Fibroblast of villous mesenchyme (primary cell): Measurements from ENCODE around the gene IRF2BP1. TPM values are rescaled to one million over a fixed set of nuclear protein-coding genes. Genes with fewer than 3 reads are reported as not detected.
A peak's percentile ranks its signal among the peaks of the same experiment; 100 is the strongest.

Experiments
- DNase-seq: peaks from one replicate; pipeline ENCODE4 v3.0.0-alpha.2; 2010; ENCODE audit warnings: low read depth
- H3K4me3 ChIP-seq: 2 replicates; pipeline ENCODE4 v1.5.1; 2011; ENCODE audit warnings: low read depth, mild to moderate bottlenecking, low read length
- total RNA-seq: library from RNA; depleted of rRNA; stranded (reverse); fragments of >200 nt; gene quantifications from 2 replicates; pipeline ENCODE4 v1.2.3, GENCODE V29; 2012
- TF ChIP-seq, protein P1 (sequence below): IDR thresholded peaks from 2 replicates; pipeline ENCODE4 v1.5.1; 2012; ENCODE audit warnings: low read depth, mild to moderate bottlenecking, low read length; ENCODE audit not compliant: insufficient read depth

The IRF2BP1 gene
- total RNA-seq, 1 donor, result 26.3 TPM

DNA sequence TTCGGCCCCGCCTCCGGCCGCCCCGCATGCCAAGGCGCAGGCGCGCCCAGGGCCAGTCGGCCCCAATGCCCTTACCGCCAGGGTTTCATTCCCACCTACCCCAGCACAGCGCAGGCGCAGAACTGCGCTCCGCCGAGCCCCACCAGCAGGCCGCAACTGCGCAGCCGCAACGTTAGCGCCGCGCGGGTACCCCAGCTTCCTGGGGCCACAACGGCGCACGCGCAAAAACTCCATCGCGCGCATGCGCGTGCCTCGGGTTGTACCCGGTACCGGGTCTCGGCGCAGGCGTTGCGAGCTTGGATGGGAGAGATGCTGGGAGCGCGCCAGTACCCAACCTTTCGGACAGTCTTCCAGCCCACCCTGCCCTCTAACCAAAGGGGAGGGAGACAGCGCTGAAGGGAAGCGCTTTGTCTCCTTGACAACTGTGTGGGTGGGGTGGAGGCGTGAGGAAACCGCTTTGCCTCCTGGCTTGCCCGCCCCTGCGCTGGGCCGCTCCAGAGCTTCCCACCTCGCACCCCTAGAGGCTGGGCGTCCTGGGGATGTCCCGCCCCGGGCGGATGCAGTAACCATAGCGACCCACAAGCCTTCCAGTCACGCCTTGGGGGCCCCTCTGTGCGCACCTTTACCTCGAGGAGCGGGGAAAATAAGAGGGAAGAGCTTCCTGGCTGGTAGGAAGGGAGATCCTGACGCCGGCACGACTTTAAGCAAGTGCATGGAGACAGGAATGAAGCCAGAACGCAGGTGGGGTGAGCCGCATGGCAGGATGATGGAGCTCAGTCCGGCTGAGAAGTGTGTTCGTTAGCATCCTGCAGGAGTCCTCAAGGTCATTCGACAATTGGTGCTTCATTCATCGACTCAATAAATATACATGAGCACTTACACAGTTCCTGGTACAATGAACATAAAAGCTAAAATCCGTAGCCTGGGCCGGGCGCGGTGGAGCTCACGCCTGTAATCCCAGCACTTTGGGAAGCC lies 17.0 kb upstream of the IRF2BP1 start:
- DNase-seq, result peak; percentile 97
- H3K4me3 ChIP-seq, result peak overlapping the region; percentile 93
- TF ChIP-seq, protein P1, sequence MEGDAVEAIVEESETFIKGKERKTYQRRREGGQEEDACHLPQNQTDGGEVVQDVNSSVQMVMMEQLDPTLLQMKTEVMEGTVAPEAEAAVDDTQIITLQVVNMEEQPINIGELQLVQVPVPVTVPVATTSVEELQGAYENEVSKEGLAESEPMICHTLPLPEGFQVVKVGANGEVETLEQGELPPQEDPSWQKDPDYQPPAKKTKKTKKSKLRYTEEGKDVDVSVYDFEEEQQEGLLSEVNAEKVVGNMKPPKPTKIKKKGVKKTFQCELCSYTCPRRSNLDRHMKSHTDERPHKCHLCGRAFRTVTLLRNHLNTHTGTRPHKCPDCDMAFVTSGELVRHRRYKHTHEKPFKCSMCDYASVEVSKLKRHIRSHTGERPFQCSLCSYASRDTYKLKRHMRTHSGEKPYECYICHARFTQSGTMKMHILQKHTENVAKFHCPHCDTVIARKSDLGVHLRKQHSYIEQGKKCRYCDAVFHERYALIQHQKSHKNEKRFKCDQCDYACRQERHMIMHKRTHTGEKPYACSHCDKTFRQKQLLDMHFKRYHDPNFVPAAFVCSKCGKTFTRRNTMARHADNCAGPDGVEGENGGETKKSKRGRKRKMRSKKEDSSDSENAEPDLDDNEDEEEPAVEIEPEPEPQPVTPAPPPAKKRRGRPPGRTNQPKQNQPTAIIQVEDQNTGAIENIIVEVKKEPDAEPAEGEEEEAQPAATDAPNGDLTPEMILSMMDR, result no peak

DNA sequence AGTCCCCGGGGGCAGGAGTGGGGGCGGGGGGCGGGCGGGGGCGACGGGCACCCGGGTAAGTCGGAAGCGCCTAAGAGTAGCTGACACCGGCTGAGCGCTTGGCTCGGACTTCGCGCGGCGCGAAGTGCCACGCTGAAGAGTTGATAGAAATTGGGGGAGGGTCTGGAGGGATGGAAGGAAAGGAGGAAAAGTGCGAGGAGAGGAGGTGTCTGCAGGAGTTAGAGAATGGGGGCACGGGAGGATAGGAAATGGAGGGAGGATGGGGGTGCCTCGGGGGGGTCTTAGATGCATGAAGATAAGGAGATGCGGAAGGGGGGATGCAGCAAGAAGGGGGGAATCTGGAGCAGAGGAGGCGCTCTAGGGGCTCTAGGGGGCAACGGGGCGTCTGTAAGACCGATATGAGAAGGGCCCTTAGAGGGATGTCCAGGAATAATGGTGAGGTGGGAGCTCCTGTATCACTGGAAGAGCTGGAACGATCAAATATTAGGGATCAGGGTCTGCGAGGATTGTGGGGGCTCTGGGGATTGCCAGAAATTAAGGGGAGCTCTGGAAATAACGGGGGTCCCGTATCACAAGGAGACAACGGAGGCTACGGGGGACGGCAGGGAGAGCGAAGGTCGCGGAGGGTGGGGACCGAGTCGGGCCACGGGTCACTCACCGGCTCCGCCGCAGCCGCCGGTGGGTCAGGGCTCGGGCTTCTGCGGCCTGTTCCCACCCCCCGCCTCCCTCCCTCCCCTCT lies 16.1 kb upstream of the IRF2BP1 start, which contains the start of gene MYPOP:
Gene MYPOP (minus strand): TSS at position 702 of the 739 bp plus-strand sequence. CDS start 840 bp downstream, outside the sequence.
- H3K4me3 ChIP-seq, result peak within 1 kb of the TSS; percentile 93
- no peak for DNase-seq
- TF ChIP-seq, protein P1, result no peak

DNA sequence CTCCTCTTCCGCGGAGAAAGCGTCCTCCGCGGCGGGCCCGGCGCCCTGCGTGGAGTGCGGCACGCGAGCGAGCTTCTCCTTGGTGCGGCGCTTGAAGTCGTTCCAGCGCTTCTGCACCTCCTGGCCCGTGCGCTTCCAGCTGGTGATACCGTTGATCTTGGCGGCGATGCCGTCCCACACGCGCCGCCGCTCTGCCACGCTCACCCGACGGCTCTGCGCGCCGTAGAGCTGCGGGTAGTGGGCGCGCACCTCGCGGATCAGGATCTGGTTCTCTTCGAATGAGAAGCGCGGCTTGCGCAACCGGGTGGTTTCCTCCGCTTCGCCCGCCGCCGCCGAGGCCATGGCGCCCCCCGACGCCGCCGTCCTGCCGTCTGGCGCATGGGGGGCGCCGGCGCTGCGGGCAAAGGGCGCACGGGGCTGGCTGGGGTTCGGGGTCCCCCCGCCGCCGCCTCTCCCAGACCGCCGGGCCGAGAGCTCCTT lies 15.5 kb upstream of the IRF2BP1 start:
- TF ChIP-seq, protein P1, result no peak
- DNase-seq, result peak; percentile 66
- H3K4me3 ChIP-seq, result peak overlapping the region; percentile 93

DNA sequence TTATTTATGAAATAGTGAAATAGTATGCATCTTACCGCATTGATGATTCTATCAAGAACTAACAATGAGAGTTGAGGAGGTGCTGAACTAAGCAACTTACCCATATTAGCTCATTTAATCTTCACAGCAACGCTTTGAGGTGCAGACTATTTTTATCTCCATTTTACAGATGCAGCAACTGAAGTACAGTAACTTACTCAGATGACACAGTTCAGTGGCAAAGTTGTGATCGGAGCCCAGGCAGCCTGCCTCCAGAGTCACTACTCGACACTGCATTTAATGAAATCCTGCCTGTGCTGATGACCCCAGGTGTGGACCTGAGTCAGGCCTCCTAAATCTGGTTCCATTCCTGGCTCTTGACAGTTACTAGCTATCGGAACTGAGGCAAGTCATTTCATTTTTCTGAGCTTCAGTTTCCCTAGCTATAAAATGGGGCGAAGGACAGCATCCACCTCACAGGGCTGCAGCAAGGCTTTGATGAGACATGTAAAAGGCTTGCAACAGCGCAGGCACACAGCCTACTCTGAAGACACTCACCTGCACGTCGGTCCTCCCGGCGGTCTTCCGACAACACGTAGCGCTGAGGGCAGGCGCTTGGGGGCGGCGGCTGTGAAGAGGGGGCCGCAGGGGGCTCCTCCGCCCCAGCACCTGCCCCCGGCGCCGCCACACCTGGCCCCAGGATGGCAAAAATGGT lies 14.9 kb upstream of the IRF2BP1 start:
- DNase-seq, result no peak
- peak overlapping the region; percentile 93 for H3K4me3 ChIP-seq
- TF ChIP-seq, protein P1, result no peak

DNA sequence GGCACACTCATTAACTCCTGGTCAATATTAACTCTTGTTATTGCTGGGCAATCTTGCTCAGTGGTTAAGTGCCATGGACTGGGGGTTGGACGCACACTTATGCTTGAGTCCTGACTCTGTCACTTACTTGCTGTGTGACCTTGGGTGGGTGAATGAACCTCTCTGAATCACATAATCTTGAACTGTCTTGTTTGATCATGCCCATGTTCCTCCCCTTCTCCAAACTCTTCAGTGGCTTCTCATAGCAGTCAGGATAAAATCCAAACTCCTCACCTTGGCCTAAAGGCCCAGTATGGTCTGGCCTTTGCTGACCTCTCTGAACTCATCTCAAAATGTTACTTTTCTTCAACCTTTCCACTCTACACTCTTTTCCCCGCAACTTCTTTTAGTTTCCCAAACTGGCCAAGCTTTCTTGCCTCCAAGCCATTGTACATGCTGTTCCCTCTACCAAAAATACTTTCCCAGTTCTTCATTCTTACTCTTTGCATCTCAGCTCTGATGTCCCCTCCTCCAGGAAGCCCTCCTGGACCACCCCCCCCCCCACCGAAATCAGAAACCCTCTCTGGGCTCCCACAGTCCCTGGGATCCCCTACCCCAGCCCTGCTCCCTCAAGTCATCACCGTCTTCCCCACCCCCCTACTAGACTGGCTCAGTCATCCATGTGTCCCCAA lies 14.1 kb upstream of the IRF2BP1 start:
- TF ChIP-seq, protein P1, result no peak
- no peak for DNase-seq
- no peak overlapping the region for H3K4me3 ChIP-seq

DNA sequence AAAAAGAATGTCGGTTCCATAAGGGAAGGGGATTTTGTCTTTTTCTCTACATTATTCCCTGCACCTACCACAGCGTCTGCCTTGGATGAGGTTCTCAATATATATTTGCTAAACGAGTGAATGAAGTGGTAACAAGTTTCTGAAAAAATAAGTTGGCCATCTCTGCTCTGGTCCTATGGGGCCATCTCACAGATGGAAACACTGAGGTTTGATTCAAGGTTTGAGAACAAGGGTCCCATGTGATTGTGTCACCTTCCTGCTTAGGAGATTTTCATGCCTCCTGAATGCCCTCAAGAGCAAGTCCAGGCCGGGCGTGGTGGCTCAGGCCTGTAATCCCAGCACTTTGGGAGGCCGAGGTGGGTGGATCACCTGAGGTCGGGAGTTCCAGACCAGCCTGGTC lies 13.3 kb upstream of the IRF2BP1 start:
- DNase-seq, result no peak
- H3K4me3 ChIP-seq, result no peak overlapping the region
- TF ChIP-seq, protein P1, result no peak
